ENCODE data around the gene MAD1L1.

DNA sequence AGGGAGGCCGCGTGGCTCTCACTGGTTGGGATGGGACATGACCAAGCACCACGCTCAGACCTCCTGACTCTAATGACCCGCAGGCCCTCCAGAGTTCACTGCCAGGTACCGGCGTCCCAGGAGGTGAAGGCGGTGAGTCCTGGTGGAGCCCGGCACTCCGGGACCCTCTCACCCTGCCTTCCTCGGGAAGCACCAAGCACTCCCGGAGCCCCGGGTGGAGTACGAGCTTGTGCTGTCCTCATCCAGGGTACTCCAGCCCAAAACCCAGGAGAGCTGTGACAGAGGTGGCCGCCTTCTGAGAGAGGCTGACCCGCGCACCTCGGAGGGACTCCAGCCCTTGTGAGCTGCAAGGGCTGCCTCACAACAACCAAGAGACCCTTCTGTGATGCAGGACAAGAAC, 9.4 kb downstream of the MAD1L1 start:
- no peak for TF ChIP-seq POLR2A (IDR thresholded peaks at IDR 0.05)
- TF ChIP-seq, protein P1, sequence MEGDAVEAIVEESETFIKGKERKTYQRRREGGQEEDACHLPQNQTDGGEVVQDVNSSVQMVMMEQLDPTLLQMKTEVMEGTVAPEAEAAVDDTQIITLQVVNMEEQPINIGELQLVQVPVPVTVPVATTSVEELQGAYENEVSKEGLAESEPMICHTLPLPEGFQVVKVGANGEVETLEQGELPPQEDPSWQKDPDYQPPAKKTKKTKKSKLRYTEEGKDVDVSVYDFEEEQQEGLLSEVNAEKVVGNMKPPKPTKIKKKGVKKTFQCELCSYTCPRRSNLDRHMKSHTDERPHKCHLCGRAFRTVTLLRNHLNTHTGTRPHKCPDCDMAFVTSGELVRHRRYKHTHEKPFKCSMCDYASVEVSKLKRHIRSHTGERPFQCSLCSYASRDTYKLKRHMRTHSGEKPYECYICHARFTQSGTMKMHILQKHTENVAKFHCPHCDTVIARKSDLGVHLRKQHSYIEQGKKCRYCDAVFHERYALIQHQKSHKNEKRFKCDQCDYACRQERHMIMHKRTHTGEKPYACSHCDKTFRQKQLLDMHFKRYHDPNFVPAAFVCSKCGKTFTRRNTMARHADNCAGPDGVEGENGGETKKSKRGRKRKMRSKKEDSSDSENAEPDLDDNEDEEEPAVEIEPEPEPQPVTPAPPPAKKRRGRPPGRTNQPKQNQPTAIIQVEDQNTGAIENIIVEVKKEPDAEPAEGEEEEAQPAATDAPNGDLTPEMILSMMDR (IDR thresholded peaks at IDR 0.05), result no peak
